Raji (cell line): ENCODE results near the gene EIF4G3.

Source experiments
- POLR2A ChIP-seq: IDR thresholded peaks from 2 replicates; pipeline ENCODE4 v1.6.1; 2011; ENCODE audit warnings: low read depth, low read length, control low read depth; ENCODE audit not compliant: insufficient read depth

The EIF4G3 gene

DNA sequence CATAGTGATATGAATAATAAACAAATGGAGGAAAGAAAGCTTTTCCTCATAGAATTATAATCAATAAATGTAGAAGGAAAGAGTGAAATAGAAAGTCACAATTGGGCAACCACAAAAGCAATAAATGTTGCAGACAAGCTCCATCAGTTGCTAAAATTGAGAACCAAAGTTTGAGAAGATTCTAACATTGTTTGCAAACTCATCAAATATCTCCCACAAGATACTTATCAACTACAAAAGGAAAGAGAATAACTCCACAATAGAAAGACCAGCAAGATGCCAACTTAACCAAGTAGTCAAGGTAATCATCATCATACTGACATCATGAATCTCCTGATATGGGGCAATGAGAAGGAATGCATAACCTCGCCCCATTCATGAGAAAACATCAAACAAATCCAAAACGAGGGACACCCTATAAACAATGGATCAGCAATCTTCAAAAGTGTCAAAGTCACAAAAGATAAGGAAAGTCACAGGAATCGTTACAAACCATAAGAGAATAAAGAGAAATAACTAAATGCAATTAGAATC, 16.4 kb downstream of the EIF4G3 start:
- TF ChIP-seq POLR2A: no peak

DNA sequence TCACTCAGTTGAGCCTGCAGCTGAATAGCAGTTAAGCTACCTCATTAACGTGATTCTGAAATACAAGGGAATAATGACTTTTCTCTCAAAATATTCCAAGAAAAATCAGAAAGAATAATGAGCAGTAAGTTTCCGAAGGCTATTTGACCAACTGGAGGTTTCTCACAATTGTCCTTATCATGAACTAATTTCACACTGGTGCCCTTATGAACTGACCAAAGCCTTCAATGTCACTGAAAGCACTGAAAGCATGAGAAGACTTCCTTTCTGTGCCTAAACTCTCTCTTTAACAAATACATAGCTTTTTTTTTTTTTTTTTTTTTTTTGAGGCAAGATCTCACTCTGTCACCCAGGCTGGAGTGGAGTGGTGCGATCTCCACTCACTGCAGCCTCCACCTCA, 18.8 kb downstream of the EIF4G3 start:
- TF ChIP-seq POLR2A: no peak

DNA sequence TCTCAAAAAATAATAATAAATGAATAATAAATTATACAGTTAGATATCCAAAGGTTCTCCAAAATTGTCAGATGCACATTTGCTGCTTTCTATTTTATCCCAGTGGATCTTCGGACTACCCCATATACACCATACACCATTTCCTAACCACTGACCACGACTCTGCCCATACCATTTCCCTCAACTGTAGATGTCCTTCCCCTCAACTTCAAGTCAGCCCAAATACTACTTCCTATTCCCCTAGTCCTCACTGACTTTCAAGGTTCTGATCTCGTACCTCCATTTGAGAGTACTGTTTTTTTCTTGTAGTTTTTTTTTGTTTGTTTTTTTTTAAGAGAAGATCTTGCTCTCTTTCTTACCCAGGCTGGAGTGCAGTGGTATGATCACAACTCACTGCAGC, 19.6 kb downstream of the EIF4G3 start:
- TF ChIP-seq POLR2A: no peak

DNA sequence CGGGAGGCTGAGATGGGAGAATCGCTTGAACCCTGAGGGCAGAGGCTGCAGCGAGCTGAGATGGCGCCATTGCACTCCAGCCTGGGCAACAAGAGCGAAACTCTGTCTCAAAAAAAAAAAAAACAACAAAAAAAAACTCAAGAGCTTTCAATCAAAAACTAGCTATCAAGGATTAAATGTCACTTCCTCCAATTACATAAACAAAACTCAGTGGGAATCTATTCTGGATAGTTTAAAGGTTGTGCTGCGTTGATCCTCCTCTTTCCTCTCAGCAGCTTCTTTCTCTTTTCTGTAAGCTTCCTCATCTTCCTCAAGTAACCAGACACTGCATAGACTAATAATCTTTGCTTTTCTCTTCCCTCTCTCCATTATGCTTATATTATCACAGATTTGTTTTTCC, 20.7 kb downstream of the EIF4G3 start:
- no peak for TF ChIP-seq POLR2A

DNA sequence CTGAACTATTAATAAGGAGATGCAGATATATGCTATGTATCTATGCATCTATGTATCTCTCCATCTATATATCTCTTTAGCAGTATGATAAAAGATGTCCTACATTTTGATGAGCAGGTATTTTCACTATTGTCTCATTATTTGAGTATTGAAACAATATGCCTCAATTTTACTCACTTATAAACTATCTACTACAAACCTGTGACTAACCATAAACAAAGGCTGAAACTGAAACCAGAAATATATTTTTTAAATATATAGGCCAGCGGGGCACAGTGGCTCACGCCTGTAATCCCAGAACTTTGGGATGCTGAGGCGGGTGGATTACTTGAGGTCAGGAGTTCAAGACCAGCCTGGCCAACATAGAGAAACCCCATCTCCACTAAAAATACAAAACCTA, 22.0 kb downstream of the EIF4G3 start:
- no peak for TF ChIP-seq POLR2A

DNA sequence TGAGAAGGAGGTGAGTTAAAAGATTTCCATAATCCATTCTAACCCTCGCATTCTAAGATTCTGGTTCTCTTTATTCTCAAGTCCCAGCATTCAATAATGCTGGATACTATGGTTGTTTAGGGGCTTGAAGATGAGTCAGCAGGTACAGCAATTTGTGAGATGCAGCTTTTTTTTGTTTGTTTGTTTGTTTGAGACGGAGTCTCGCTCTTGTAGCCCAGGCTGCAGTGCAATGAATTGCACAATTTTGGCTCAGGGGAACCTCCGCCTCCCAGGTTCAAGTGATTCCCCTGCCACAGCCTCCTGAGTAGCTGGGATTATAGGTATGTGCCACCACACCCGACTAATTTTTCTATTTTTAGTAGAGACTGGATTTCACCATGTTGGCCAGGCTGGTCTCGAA, 23.3 kb downstream of the EIF4G3 start:
- no peak for TF ChIP-seq POLR2A

DNA sequence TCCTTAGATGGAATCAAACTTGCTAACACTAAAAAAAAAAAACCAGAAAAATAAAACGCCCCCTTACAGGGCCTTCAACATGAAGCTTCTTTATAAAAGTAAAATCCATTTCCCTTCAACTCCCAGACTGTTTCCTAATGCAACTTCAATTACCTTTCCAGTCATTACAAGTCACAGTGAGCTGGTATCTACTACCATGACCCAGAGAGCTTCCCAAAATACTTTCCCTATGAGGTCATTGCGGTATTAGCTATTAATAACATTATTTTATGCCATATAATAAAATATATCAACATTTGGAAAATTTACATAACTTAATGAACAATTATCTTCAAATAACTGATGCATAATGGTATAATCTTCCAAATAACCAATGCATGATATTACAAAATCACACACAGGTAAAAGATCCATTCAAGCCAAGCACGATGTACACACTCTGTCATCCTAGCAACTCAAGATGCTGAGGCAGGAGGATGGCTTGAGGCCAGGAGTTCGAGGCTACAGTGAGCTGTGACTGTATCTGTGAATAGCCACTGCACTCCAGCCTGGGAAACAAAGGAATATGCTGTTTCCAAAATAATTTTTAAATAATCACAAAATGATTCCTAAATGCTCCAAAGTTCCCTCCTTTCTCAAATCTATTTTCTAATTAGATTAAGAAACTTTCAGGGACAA, 24.1 kb downstream of the EIF4G3 start:
- no peak for TF ChIP-seq POLR2A

DNA sequence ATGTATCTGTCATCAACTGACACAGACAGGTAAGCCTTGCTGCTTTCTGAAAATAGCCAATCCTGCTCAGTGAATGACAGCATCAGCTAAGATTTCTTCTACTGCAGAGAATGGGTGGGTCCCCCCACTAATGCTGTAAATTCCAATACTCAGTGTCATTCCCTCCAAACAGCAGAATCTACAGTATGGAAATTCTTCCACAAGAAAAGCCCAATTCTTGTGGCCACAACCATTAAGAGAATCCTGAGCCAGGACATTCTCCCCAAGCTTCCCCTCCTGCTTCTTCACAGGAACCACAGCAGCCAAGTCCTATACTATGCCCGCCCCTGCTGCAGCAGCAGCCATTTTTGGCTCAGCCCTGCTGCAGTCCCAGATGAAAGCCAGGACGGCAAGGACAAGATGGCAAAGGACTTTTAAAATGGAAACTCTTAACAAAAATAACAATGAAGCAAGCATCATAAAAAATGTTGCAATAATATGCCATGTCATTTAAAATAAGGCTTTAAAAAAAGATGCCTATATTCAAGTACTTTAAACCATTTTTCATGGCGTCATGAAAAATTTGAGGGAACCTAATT, 26.8 kb downstream of the EIF4G3 start:
- no peak for TF ChIP-seq POLR2A

DNA sequence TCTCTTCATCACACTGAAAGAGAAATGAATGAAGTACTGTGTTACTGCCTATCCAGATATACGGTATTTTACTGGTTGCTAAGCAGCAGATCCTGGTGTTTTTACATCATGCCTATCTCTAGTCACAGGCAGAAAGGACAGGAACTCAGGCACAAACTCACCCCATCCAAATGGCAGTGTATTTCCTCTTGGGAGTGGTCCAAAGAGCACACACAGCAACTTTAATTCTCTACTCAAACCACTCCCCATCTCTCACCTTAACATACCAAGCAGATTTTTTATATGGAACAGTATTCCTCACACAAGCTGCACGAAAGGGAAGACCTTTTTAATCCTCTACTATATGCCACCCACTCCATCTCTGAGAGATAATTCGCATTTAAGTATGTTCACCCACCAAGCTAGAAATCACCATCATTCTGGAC, 27.3 kb downstream of the EIF4G3 start:
- TF ChIP-seq POLR2A: no peak

DNA sequence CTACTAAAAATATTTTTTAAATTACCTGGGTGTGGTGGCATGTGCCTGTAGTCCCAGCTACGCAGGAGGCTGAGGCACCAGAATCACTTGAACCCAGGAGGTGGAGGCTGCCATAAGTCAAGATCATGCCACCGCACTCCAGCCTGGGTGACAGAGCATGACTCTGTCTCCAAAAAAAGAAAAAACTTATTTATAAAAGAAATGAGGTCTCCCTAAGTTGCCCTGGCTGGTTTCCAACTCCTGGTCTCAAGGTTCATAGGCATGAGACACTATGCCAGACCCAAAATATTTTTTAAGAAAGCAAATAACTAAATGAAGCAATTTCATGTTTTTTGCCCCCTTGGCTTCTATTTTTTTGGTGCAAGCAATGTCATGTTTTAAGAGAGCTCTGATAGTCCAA, 32.9 kb downstream of the EIF4G3 start:
- no peak for TF ChIP-seq POLR2A

DNA sequence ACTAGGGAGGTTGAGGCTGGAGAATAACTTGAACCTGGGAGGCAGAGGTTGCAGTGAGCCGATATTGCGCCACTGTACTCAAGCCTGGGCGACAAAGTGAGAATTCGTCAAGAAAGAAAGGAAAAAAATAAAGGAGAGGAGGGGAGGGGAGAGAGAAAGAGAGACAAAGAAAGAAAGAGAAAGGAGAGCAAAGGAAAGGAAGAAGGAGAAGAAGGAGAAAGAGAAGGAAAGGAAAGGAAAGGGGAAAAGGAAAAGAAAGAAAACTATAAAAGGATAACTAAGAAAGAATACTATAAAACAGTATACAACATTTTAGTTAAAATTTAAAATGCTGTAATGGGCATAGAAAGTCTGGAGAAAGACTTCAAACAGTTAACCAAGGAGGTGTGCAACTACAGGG, 33.6 kb downstream of the EIF4G3 start:
- TF ChIP-seq POLR2A: no peak

DNA sequence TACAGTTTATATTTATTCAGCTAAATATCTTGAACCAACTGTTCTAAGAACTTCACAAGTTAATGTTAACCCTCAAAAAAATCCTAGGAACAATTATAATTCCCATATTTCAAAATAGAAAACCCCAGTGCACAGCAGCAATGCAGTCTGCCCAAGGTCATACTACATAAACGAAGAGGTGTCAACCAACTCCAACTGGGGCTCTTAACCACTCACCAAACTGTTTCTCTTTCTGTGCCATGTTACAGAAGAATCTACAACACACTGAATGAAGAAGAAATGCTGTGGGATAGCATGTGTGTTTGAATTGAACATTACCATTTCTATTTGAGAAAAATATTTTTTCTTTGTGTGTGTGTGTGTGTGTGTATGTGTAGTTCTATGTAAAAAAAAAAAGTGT, 35.7 kb downstream of the EIF4G3 start:
- TF ChIP-seq POLR2A: no peak

DNA sequence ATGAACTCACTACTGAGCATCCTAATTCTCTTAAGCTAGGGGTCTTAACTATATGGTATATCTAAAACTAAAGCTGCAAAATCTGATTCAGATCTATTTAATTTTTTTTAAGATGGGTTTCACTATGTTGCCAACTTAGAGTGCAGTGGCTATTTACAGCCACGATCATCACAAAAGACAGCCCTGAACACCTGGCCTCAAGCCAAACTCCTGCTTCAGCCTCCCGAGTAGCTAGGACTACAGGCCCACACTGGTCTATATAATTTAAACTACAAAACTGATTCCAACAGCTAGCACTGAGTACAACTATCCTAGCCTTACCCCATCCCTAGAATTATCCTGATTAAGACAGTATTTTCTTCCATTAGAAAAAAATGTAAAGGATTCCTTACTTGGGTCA, 37.1 kb downstream of the EIF4G3 start:
- no peak for TF ChIP-seq POLR2A

DNA sequence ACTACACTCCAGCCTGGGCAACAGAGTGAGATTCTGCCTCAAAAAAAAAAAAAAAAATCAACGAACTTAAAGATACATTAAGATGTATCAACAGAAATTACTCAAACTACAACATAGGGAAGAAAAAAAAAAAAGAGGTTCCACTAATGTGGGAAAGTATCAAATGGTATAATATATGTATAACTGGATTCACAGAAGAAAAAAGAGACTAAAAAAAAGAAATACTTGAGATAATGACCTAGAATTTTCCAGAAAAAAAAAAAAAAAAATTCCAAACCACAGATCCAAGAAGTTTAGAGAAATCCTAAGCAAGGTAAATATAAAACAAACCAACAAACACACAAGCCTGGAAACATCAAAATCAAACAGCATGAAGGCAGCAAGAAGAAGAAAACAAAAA, 45.5 kb downstream of the EIF4G3 start:
- TF ChIP-seq POLR2A: no peak

DNA sequence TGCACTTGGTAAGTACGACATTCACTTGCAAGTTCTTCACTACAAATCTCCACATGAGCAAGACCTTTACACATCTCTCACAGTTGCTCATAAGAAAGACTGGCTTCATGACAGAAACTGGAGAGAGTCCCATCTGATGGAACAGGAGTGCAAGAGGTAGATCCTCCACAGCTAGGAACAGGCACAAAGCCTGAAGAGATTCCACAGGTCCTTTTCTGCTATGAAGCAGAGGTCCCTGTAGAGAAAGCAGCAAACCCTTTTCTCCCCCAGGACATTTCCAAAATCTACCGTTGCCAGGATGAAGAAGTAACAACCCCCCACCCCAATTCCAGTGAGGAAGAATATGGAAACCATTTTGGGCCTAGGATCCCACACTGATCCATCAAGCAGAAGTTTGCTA, 47.3 kb downstream of the EIF4G3 start:
- TF ChIP-seq POLR2A: no peak

DNA sequence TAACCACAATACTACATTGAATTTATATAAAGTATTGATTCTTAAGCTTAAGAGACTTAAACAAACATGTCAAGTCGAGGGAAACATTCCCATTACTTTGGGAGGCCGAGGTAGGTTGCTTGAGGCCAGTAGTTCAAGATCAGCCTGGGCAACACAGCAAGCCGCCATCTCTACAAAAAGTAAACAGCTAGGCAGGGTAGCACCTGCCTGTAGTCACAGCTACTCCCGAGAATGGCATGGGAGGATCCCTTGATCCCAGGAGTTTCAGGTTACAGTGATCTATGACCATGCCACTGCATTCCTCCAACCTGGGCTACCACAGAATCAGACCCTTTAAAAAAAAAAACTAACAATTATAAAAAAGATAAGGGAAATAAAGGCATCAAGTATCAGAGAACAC, 50.4 kb downstream of the EIF4G3 start:
- no peak for TF ChIP-seq POLR2A

DNA sequence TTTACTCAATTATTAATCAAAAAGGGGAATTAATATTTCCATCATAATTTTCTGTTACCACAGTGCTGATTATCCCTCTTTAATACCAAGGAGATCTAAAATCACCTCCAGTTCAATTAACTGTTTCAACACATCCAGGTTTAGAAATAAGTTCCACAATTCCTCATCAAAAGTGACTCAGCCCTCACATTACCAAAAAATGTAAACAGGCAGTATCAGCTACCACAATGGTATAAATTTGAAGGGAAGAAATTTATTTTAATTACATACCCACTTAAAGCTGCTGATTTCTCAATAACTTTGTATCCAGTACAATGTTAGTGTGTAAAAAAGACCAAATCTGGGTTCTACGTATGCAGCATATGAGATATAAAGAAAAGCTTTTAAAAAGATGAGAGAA, 51.9 kb downstream of the EIF4G3 start:
- TF ChIP-seq POLR2A: no peak

DNA sequence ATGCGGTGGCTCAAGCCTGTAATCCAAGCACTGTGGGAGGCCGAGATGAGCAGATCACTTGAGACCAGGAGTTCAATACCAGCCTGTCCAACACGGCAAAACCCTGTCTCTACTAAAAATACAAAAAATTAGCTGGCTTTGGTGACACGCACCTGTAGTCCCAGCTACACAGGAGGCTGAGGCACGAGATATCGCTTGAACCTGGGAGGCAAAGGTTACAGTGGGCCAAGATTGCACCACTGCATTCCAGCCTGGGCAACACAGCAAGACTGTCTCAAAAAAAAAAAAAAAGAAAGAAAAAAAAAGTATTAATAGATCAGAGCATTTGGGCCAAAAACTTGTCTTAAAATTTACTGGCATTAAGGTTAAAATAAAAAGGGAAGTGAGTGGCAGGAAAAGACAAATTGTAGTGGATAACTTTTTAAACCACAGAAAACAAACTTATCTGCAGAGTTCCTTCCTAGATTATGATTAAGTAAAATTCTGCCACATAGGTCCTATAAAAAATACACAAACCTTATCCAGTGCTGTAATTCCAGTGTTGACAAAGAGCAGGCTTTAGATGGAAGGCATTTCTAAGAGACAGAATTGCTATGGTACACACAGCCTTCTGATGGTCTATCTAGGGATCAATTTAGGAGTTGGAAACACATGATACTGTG, 53.3 kb downstream of the EIF4G3 start:
- TF ChIP-seq POLR2A: no peak
